Fibroblast of lung (primary cell): ENCODE data around the gene MPZL2.

Source experiments
- CTCF ChIP-seq, 2 donors: IDR thresholded peaks in 1 of 2; conservative IDR thresholded peaks in 1 of 2; 1 replicate in 1 of 2; 2 replicates in 1 of 2; pipeline ENCODE4 v1.5.1; 2011 to 2012; ENCODE audit warnings: low read length in 2 of 2, control low read depth in 1 of 2, inconsistent platforms in 1 of 2, low read depth in 1 of 2, mild to moderate bottlenecking in 1 of 2
- EZH2 ChIP-seq: IDR thresholded peaks from 2 replicates; pipeline ENCODE4 v1.5.1; 2012; ENCODE audit warnings: low read length, control low read depth, mild to moderate bottlenecking; ENCODE audit errors: missing control alignments

GRCh38 chr11:118245936-118246562 is 18.0 kb downstream of the MPZL2 start:
- TF ChIP-seq EZH2 (no peak), CTCF (conservative IDR thresholded peaks at IDR 0.05 in 1 of 2, IDR thresholded peaks at IDR 0.05 in 1 of 2; ENCODE audit: low read depth in 1 of 2, low read length in 2 of 2) (no peak)
